GM21576 (cell line): ENCODE results near the gene COX14.

Source experiments
- ATAC-seq: cut with Tn5 transposase; IDR thresholded peaks from one replicate; pipeline ENCODE4 v1.9.1; 2021; ENCODE audit warnings: mild to moderate bottlenecking, moderate library complexity; ENCODE audit not compliant: unreplicated experiment

COX14 gene

DNA sequence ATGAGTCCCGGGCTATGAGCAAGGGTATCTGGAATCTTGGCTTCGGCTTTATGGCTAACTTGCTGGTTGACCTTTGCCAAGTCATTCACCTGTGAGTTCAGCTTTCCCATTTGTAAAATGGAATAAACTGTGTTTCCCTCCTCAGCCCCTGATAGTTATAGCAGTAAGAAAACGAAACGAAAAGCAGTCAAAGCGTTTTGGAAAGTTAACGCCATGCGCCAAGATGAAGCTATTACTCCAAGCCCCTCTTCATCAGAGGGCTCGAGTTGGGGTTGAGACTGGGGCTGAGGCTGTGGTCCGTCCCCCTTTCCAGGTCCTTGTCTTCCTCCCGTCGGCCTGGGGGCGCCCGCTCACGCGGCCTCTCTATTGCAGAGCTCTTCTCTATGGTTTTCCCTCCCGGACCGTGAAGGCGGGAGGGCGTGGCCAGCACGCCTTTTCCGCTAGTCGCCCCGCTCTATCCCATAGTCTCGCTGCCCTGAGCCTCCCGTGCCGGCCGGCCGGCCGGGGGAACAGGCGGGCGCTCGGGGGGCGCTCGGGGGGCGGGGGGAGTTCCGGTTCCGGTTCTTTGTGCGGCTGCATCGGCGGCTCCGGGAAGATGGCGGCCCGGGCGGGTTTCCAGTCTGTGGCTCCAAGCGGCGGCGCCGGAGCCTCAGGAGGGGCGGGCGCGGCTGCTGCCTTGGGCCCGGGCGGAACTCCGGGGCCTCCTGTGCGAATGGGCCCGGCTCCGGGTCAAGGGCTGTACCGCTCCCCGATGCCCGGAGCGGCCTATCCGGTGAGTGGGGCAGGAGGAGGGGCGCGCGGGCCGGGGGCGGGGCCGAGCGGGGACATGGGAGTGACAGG is 27.0 kb upstream of the COX14 start, which contains the start of gene SMARCD1:
TSS of gene SMARCD1 (plus strand) at position 568 of the 840 bp plus-strand sequence. CDS start at position 596, 28 bp downstream.
- ATAC-seq = peak; percentile 82

DNA sequence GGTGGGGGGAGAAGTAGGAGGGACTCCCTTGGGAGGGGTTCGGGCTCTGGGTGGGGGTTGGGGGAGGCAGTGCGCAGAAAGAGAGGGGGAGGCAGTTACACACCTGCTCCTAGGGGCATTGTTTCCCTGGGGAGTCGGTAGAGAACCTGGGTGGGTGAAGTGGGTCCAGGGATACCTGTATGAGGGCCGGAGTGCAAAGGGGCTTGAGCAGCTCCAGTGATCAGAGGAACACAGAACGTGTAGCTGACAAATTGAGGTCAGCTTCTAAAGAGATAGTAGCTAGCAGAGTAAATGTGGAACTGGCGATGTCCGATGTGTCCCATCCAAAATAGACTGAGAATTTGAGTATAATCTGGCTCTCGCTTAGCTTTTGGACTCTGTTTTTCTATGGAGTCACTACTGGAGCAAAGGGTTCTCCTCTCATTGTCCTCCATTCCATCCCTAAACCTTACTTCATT is 26.4 kb upstream of the COX14 start:
- ATAC-seq = peak; percentile 7

DNA sequence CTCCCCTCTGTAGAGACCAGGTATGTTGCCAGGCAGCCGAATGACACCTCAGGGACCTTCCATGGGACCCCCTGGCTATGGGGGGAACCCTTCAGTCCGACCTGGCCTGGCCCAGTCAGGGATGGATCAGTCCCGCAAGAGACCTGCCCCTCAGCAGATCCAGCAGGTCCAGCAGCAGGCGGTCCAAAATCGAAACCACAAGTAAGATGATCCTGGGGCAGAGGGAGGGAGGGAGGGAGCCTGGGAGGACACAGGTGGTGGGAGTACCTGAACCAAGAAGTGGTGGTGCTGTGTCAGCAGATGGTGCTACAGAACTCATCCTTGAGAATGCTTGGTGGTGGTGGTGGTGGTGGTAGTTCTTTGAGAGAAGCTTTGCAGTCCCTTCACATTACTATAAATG is 25.9 kb upstream of the COX14 start:
- ATAC-seq = no peak

DNA sequence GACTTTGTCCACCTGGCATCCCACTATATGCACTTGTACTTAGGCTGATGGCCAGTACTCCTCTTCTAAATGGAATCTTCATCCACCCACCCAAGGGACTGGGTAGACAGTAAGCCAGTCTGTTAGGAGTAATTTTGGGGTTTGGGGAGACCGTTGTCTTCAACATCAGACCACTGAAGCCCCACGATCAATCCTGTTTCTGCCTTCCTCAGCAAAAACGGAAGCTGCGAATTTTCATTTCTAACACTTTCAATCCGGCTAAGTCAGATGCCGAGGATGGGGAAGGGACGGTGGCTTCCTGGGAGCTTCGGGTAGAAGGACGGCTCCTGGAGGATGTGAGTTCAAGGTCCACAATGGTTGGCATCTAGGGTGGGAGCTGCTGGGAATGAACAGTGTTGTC is 24.9 kb upstream of the COX14 start:
- ATAC-seq = no peak

DNA sequence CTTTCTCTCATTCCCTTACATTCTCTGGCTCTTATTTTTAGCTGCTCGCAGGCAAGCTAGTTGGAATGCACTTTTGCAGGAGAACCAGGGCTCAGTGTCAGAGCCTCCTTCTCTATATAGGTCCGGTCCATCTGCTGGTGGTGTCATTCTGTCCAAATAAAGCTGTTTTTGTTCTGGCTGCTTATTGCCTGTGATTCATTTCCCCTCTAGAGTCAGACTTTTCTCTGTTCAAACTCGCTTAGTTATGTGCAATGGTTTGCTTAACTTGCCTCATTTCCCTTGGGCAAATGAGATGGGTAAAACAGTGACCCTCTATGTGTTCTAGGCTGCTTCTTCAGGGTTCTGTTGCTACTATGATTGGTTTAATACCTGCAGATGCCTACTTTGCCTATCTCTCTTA is 24.0 kb upstream of the COX14 start:
- no peak for ATAC-seq

DNA sequence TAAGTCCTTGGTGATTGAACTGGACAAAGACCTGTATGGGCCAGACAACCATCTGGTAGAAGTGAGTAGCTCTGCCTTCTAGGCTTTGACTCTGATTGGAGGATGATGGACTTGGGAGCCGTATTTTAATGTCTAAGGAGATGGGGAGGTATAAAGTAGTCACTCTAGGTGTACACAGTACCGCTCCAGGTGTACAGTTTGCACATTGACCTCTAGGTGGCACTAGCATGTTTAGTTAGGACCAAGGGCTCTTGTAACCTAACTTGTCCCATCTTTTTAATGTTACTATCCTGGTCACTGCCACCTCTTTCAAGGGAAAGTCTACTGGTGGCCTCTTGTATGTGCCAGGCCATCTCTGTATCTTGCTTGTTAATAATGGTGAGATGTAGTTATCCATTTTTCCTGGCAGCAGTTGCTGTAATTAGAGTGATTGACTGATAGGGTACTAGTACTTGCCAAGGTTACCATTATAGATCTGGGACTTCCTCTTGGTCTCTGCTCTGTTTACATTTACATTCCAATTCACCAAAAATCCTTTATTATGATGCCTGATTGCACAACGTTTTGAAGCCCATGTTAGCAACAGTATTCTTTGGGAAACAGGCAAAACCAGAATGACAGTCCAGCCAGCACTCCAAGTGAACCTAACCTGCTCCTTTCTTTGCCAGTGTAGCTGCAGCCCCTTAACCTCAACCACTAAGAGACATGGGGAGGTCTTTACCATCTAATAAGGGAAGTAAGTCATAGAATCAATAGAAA is 23.3 kb upstream of the COX14 start:
- no peak for ATAC-seq

DNA sequence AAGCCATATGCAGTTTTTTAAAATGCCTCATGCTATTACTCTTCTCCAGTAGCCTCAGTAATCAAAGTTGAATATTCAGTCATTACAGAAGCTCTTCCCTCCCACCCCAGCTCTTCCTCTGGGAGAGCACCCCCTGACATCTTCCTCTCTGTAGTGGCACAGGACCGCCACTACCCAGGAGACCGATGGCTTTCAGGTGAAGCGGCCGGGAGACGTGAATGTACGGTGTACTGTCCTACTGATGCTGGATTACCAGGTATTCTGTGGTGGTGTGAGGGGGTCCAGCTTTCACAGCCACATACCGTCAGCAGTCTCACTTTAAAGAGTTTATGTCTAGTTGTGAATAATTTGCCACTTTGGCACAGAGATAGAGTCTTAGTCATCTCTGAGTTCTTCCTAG is 22.3 kb upstream of the COX14 start:
- ATAC-seq = no peak

DNA sequence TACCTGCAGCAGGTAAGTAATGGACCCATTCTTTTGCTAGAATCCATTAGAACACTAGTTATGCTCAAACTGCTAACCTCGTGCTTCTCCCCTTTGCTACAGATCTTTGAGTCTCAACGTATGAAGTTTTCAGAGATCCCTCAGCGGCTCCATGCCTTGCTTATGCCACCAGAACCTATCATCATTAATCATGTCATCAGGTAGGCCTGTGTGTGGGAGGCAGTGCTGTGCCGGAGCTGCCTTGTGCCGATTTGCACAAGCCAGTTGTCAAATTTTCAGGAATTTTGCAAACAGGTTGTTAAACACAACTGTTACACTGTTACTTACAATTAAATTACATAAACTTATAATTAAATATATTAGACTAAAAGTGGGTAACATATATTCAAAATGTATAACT is 21.6 kb upstream of the COX14 start:
- ATAC-seq = no peak

DNA sequence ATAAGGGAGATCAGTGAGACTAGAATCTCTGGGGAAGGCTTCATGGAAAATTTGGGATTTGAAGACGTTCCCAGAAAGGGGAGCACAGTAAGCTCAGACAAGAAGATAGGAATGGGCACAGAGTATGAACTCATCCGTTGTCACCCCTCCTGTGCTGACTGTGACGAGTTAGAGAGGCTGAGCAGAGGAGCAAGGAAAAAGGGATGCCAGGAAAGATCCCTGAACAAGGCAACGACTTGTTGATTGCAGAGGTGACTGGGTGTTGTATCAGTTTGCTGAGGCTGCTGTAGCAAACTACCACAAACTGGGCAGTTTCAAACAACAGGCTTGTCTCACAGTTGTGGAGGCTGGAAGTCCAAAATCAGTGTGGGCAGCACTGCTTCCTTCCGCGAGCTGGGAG is 14.1 kb upstream of the COX14 start:
- no peak for ATAC-seq

DNA sequence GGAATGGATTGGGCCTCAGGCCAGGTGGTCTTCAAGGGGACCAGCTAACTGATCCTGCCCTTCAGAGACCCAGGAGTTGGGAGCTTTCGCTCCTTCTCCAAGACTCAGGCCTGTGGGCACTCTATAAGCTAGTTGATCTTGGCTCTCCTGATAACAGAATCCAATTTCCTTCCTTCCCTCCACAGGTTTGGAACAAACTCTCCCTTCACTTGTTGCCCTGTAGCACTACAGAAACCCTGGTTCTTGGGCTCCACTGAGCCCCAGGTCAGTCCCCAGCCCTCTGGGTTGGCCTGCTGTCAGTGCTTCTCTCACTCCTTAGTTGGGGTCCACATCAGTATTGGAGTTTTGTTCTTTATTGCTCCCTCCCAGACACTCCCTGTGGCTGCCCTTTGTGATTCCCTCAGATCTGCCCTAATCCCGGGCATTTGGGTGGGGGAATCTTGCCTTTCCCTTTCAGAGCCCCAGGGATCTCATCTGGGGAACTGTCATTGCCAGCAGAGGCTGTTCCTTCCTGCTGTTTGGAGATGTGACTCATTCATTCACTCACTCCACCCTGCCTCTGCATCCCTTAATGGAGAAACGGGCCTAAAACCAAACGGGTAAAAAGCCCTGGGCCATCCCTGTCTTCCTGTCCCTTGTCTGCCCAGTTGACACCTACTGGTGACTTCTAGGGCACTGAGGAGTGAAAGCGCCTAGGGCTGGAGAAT is 12.6 kb upstream of the COX14 start:
- no peak for ATAC-seq

DNA sequence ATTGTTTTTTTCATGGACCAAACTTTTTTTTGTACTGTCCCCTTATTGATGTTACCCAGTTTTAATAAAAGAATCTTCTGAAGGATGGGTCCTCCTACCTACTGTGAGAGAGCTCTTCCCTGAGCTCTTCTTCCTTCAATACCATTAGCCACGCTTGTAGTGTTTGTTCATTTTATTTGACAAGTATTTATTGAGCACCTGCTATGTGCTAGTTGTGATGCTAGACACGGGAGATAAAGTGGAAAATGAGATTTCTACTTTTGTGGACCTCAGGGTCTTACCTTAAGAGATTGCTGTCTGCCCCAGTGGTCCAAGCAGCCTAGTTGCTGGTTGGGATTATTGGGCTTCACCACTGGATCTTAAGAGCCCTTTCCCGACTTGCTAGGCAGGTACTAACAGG is 11.5 kb upstream of the COX14 start:
- no peak for ATAC-seq

DNA sequence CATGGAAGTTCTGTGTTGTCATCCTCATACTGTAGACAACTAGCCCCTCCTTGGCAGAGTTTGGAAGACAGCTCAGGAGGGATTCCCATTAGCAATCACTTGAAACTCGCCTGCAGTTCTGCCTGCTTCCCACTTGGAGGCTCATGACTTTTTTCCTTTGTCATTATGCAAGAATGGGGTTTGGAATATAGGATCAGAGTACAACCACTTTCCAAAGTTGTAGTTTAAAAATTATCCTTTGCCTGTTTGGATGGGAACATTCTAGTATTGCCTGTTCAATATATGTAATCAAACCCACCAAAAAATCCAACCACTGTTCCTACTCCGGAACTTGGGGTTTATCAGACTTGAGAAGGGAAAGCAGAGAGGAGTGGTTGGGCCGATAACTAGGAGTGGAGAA is 10.4 kb upstream of the COX14 start:
- no peak for ATAC-seq

DNA sequence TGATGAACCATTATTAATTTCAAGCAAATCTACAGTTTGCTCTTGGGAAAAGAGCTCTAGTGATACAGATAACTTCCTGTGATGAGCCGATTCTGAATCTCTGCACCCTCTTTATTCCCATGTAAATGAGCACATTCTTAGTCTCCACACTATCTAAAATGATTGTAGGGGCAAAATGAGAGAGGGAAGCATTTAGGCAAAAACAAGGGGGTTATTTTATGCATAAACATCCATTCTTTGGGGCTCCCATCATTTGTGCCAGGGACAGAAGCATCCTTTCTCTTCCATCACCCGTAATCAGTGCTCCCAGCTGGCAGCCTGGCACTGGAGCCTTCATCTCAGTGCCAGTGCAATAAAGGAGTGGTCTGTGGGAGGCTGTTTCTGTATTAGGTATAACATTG is 9.9 kb upstream of the COX14 start:
- ATAC-seq = no peak

DNA sequence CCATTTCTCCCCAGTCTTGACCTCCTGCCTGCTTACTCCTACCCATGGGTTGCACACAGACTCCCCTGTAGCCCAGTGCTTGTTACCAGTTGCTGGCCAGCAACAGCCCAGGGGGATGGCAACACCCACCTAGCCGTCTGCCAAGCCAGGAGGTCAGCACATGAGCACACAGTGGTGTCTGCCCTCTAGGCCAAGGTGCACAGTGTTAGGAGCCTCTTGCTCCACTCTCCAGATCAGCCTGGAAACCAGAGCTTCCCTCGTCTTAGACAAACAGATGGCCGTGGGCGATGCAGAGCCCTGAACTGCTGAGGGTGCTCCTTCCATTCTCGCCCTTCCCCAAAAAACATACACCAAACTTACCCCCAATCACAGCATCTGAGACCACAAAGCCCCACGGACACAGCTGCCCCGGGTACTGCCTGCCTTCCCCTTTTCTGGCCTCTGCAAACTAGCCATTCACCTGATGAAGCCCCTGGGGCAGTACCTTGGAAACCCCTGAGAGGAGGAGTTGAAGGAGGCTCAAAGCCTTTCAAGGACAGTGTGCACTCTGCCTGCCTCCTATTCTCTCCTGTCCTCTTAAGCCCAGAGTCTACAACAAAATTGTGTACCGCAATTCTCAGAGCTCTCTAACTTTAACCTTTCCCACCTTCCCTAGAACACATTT is 9.3 kb upstream of the COX14 start:
- ATAC-seq = no peak

DNA sequence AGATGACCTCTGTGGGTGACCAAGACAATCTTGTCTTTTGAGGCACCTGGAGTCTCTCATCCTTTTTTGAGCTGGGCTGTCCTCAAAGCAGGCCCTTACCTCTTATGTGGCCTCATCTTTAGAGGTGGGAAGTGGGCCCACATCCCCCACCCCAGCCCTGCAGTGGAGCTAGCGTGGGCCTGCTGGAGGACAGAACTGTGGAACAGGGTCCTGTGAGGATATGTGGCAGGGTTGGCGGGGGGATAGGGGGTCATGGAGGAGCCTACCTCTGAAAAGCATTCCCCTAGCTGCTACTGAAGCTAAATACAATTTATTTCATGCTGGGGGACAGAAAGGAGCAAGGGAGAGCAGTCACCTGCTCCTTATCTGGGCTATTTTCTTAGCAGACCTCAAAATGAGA is 8.7 kb upstream of the COX14 start:
- ATAC-seq = no peak

DNA sequence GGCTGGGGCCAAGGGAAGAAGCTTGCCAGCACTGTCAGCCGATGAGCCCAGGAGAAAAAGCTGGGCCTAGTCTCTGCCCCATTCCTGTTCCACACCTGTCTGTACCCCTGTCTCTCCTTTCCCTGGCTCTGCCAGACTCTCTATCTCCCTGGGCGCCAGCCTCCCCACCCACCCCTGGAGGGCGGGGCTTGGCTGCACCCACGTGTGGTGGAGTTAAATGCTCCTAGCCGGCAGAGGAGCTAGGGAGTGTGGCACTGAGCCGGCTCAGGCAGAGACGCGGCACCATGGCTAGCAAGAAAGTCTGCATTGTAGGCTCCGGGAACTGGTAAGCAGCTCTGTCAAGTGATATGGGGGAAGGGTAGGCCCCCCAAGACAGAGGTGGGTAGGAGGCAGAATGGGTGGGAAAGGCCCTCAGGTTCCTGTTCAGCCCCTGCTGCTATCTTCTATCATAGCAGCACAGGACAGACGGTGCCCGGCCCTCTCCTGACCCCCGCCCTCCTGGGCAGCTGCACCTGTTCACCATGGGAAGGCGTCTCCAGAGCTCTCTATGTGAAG is 8.2 kb upstream of the COX14 start, which contains the start of gene GPD1:
TSS of gene GPD1 (plus strand) at position 242 of the 555 bp plus-strand sequence. CDS start at position 285, 43 bp downstream.
- ATAC-seq = no peak

DNA sequence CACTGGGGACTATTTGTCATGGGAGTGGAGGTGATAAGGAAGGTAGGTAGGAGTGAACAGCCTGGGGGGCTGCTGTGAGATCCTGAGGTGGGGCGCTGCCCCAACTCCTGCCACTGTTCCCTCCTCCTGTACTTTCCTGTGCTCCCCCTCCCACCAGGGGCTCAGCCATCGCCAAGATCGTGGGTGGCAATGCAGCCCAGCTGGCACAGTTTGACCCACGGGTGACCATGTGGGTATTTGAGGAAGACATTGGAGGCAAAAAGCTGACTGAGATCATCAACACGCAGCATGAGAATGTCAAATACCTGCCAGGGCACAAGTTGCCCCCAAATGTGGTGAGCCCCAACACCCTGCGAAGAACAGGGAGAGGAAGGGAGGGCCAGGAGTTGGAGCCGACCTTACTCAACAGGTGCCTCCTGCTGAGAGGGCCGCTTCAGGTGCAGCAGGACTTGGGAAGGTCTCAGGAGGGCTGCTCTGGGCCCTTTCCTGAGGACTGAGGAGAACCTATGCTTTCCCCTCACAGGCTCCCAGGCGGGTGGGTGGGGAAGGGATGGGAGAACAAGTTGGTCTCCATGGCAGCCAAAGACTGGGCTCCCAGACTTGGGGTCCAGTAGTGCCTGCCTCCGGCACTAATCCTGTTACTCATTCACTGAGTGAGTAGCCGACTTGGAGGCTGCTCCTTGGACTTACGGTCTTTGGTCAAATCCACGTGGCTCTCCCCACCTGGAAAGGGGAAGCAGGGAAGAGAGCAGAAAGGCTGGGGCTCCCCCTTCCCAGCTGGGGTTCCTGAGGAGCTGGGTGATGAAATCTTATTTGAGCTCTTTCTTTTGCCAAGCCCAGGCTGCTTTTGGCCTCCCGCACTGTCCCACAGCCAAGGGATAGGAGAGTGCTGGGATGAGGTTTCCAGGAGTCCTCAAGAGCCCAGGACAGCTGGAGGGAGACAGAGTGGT is 7.3 kb upstream of the COX14 start:
- ATAC-seq = no peak

DNA sequence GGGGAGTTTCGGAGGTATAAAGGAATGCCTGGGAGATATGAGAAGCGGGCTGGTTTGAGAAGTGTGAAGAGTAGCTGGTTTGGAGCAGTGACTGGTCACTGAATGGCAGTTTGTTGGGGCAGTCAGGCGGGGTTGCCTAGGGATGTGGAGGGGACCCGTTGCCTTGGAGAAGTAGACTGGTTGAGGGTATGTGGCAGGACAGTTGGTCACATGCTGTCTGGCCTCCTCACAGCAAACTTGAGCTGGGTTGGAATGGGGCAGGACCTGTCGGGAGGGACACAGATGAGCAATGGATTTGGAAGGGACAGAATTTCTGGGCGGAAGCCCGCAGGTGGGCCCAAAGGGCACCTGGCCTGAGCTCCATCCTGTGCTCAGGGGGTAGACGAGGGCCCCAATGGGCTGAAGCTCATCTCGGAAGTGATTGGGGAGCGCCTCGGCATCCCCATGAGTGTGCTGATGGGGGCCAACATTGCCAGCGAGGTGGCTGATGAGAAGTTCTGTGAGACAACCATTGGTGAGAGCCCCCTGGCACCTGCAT is 6.1 kb upstream of the COX14 start:
- ATAC-seq = no peak

DNA sequence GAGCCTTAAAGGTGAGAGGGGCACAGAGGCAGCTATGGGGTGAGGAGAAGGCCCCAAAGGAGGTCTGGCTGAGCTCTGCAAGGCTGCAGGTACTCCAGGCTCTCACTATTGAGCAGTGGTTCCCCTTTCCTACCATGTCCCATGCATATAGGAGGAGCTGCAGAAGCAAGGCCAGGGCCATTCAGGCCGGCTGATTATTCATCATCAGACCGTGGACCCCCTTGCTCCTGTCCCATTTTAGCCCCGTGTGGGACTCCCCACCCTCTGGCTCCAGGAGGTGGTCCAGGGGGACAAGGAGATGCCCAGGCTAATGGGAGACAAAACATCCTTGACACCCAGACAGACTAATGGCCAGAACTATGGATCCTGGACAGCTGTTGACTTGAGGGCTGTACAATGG is 5.1 kb upstream of the COX14 start:
- ATAC-seq = no peak
